Naive thymus-derived CD4-positive, alpha-beta T cell (primary cell): ENCODE measurements around the gene CCDC198. TPM values are rescaled to one million over a fixed set of nuclear protein-coding genes. Genes with fewer than 3 reads are reported as not detected.

Experiments
- ATAC-seq: fragments of 150-1000 bp; cut with Tn5 transposase; 2 replicates; pipeline ENCODE4 v1.10.0; 2021; ENCODE audit warnings: mild to moderate bottlenecking, moderate library complexity
- CTCF ChIA-PET: fragments of 350-600 bp; sonication (Branson Sonifier 250); formaldehyde crosslinking; loops from one replicate; lab custom pipeline; 2021; ENCODE audit warnings: antibody characterized with exemption; lab: Charles Lee
- POLR2A ChIA-PET: fragments of 350-600 bp; sonication (Branson Sonifier 250); formaldehyde crosslinking; loops from one replicate; lab custom pipeline; 2021; ENCODE audit warnings: antibody characterized with exemption, inconsistent platforms; lab: Charles Lee
- DNase-seq, 9 donors: peaks; one replicate each; pipeline versions ENCODE4 v3.0.0 to v3.0.0-alpha.2; 2020 to 2022; ENCODE audit warnings: mixed read lengths in 1 of 9
- H3K27ac ChIP-seq: one replicate; pipeline ENCODE4 v1.7.0; 2013; ENCODE audit warnings: mild to moderate bottlenecking, low read depth, low read length, moderate library complexity
- H3K27me3 ChIP-seq, 2 donors: one replicate each; pipeline ENCODE4 v1.7.0; 2013; ENCODE audit warnings: low read length in 2 of 2, mild to moderate bottlenecking in 2 of 2, moderate library complexity in 2 of 2; ENCODE audit not compliant: control insufficient read depth in 2 of 2, insufficient read depth in 2 of 2
- H3K36me3 ChIP-seq, 3 experiments: 1 replicate in 2 of 3; 2 replicates in 1 of 3; pipeline ENCODE4 v1.7.0; 2013; ENCODE audit warnings: low read length in 3 of 3, mild to moderate bottlenecking in 3 of 3, moderate library complexity in 1 of 3; ENCODE audit not compliant: insufficient read depth in 3 of 3, control insufficient read depth in 2 of 3
- H3K4me1 ChIP-seq, 2 donors: one replicate each; pipeline ENCODE4 v1.7.0; 2013; ENCODE audit warnings: low read length in 2 of 2, mild to moderate bottlenecking in 2 of 2, moderate library complexity in 1 of 2; ENCODE audit not compliant: control insufficient read depth in 2 of 2, insufficient read depth in 2 of 2
- H3K4me3 ChIP-seq: 2 replicates; pipeline ENCODE4 v1.7.0; 2013; ENCODE audit warnings: mild to moderate bottlenecking, low read length
- H3K9me3 ChIP-seq, 3 experiments: 1 replicate in 2 of 3; 2 replicates in 1 of 3; pipeline ENCODE4 v1.7.0; 2013; ENCODE audit warnings: low read length in 3 of 3; ENCODE audit not compliant: control insufficient read depth in 2 of 3
- H3K27ac Mint-ChIP-seq, 9 donors: one replicate each; pipeline ENCODE4 v1.8.0; 2020 to 2022; ENCODE audit warnings: mixed read lengths in 9 of 9, mild to moderate bottlenecking in 8 of 9, moderate library complexity in 5 of 9, inconsistent platforms in 2 of 9
- H3K27me3 Mint-ChIP-seq, 5 donors: one replicate each; pipeline ENCODE4 v1.8.0; 2021 to 2022; ENCODE audit warnings: mixed read lengths in 5 of 5, mild to moderate bottlenecking in 1 of 5
- H3K36me3 Mint-ChIP-seq, 5 donors: one replicate each; pipeline ENCODE4 v1.8.0; 2020 to 2022; ENCODE audit warnings: mixed read lengths in 5 of 5, mild to moderate bottlenecking in 3 of 5, inconsistent platforms in 1 of 5
- H3K4me1 Mint-ChIP-seq, 7 donors: one replicate each; pipeline ENCODE4 v1.8.0; 2020 to 2022; ENCODE audit warnings: mixed read lengths in 7 of 7, mild to moderate bottlenecking in 3 of 7, inconsistent platforms in 1 of 7
- H3K4me3 Mint-ChIP-seq, 10 donors: one replicate each; pipeline ENCODE4 v1.8.0; 2020 to 2022; ENCODE audit warnings: mild to moderate bottlenecking in 10 of 10, mixed read lengths in 10 of 10, moderate library complexity in 6 of 10, inconsistent platforms in 2 of 10
- H3K9me3 Mint-ChIP-seq, 11 donors: one replicate each; pipeline ENCODE4 v1.8.0; 2020 to 2022; ENCODE audit warnings: mixed read lengths in 11 of 11, mild to moderate bottlenecking in 4 of 11, inconsistent platforms in 1 of 11, moderate library complexity in 1 of 11
- intact Hi-C, 2 donors: fragments of 100-400 bp; cut with micrococcal nuclease; formaldehyde crosslinking; loops; one replicate each; pipeline ENCODE4 v1.15.1; 2023
- polyA plus RNA-seq, 2 donors: library from polyadenylated mRNA; unstranded; fragments of 300-500 nt; fragmentation: Illumina TruSeq; gene quantifications; one replicate each; pipeline ENCODE4 v1.2.3, GENCODE V29; 2021
- total RNA-seq, 6 experiments: library from RNA in 5 of 6; stranded (reverse) in 5 of 6; gene quantifications; 1 replicate in 5 of 6; 2 replicates in 1 of 6; pipeline ENCODE4 v1.2.3 and lab custom pipeline; 2021 to 2026

The CCDC198 gene
- total RNA-seq = not detected
- not detected for polyA plus RNA-seq
- not detected for total RNA-seq (lab: John Stamatoyannopoulos, UW)

DNA sequence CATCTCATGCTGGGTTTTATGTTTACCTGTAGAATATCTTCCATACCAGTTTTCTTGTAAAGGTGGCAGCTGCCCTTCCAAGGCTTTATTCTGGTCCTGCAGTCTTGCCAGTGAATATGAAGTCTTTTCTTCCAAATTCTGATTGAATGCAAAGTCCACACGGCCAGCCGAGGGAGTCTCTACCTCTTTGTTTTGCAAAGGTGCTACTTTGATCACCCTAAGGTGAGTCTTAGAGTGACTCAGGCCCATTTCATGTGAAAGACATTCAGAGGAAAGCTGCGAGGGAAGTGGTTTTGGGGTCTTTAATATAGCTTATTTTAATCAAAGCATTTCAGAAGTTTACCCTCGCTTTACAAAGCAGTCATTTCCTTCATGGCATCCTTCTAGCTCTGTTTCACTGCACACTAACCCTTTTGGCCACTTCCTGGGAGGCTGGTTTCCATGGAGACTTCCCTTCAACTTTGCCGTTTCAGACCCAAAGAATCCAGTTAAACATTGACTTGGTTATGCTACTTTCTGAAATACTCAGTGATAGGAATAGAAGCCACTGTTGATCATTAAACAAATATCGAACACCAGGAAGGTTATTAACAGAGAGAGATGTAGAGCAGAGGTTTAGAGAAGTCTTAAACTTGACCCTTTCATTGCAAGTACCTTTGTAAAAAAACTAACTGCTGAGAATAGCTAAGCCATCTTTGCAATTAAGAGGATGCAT lies at the start of gene CCDC198:
TSS of gene CCDC198 (minus strand) at position 391 of the 715 bp plus-strand sequence. CDS start at position 249, 142 bp downstream.
- peaks cover 0 to 3% (median 0%) of the 10 kb centered on the region in 7 donors for H3K4me1 Mint-ChIP-seq
- no peak within 1 kb of the TSS for H3K4me3 Mint-ChIP-seq
- intact Hi-C loops = no loop called here
- Histone ChIP-seq H3K36me3 (no peaks in the 10 kb centered on the region), H3K27me3 (no peaks in the 10 kb centered on the region), H3K27ac (no peak within 1 kb of the TSS), H3K9me3 (no peaks in the 10 kb centered on the region), H3K4me3 (no peak within 1 kb of the TSS), H3K4me1 (no peaks in the 10 kb centered on the region)
- H3K36me3 Mint-ChIP-seq = no peaks in the 10 kb centered on the region
- DNase-seq (no peak), ATAC-seq (no peak)
- H3K9me3 Mint-ChIP-seq = peaks cover 0 to 2% (median 0%) of the 10 kb centered on the region in 11 donors
- H3K27me3 Mint-ChIP-seq = peaks cover 3 to 14% (median 8%) of the 10 kb centered on the region in 5 donors
- ChIA-PET CTCF (no interaction called here), POLR2A (no interaction called here)
- no peak within 1 kb of the TSS for H3K27ac Mint-ChIP-seq

- ATAC-seq (no peak), DNase-seq (no peak)
- intact Hi-C loops = loop anchor here in 1 of 2 donors (2.0 kb wide), 1 partner anchor 540 kb away; no protein-coding TSS in a partner anchor
- Mint-ChIP-seq H3K27ac (no peak overlapping the region), H3K27me3 (peaks cover 0 to 29% (median 14%) of the 10 kb centered on the region in 5 donors), H3K4me1 (no peaks in the 10 kb centered on the region), H3K4me3 (no peak overlapping the region), H3K9me3 (peaks cover 0 to 12% (median 5%) of the 10 kb centered on the region in 11 donors), H3K36me3 (no peaks in the 10 kb centered on the region)
- ChIA-PET POLR2A (no interaction called here), CTCF (no interaction called here)
- H3K4me1 ChIP-seq = no peaks in the 10 kb centered on the region
- no peak overlapping the region for H3K4me3 ChIP-seq
- H3K27me3 ChIP-seq = no peaks in the 10 kb centered on the region
- H3K36me3 ChIP-seq = no peaks in the 10 kb centered on the region
- no peak overlapping the region for H3K27ac ChIP-seq
- no peaks in the 10 kb centered on the region for H3K9me3 ChIP-seq
These were observed 39.6 kb upstream of the CCDC198 start for GRCh38 chr14:57533214-57533613.

DNA sequence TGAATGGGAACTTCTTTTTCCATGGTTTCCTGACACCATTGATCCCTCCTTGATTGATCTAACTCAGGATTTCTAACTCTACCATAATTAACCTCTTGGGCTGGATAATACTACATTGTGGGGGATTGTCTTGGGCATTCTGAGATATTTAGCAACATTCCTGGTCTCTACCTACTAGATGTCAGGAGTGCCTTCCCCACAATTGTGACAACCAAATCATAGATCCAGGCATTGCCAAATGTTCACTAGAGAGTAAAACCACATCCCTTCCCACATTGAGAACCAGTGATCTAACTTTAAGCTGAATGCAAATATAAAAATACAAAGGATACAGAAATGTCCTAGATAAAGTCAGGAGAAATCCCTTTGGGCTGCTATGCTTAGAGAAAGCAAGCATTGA lies 36.9 kb upstream of the CCDC198 start:
- Mint-ChIP-seq H3K4me1 (no peaks in the 10 kb centered on the region), H3K36me3 (peaks cover 0 to 7% (median 0%) of the 10 kb centered on the region in 5 donors), H3K27ac (no peak overlapping the region), H3K9me3 (peaks cover 0 to 24% (median 10%) of the 10 kb centered on the region in 11 donors), H3K27me3 (peaks cover 0 to 39% (median 14%) of the 10 kb centered on the region in 5 donors), H3K4me3 (no peak overlapping the region)
- Histone ChIP-seq H3K4me1 (no peaks in the 10 kb centered on the region), H3K4me3 (no peak overlapping the region), H3K27me3 (no peaks in the 10 kb centered on the region), H3K27ac (no peak overlapping the region), H3K9me3 (peaks cover 0 to 10% (median 0%) of the 10 kb centered on the region in 3 experiments), H3K36me3 (no peaks in the 10 kb centered on the region)
- ATAC-seq (no peak), DNase-seq (no peak)
- intact Hi-C loops = no loop called here
- ChIA-PET POLR2A (no interaction called here), CTCF (no interaction called here)

DNA sequence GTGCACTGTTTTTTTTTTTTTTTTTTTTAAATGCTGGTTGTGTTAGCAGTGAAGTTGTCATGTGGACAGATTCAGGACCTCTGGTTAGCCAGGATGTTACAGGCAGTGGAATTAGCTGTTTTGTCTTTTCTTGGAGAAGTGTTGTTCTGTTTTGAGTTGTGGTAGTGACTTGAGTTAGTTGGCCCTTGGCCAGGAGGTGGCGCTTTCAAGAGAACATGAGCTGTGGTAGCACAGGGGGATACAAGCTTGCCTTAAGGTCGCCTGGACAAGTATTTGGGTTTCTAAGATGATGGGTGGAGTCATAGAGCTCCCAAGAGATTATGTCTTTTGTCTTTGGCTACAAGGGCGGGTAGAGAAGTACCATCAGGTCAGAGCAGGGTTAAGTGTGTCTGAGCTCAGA lies 33.3 kb upstream of the CCDC198 start:
- no peaks in the 10 kb centered on the region for H3K27me3 ChIP-seq
- H3K36me3 Mint-ChIP-seq = peaks cover 0 to 10% (median 0%) of the 10 kb centered on the region in 5 donors
- ATAC-seq = no peak
- no peak overlapping the region for H3K27ac Mint-ChIP-seq
- peaks cover 11 to 60% (median 25%) of the 10 kb centered on the region in 11 donors for H3K9me3 Mint-ChIP-seq
- ChIA-PET CTCF (no interaction called here), POLR2A (no interaction called here)
- no peaks in the 10 kb centered on the region for H3K4me1 ChIP-seq
- no peak overlapping the region for H3K27ac ChIP-seq
- H3K4me1 Mint-ChIP-seq = no peaks in the 10 kb centered on the region
- intact Hi-C loops = no loop called here
- no peak overlapping the region for H3K4me3 ChIP-seq
- peaks cover 0 to 36% (median 14%) of the 10 kb centered on the region in 5 donors for H3K27me3 Mint-ChIP-seq
- H3K4me3 Mint-ChIP-seq = no peak overlapping the region
- no peak for DNase-seq
- no peaks in the 10 kb centered on the region for H3K36me3 ChIP-seq
- peaks cover 0 to 10% (median 0%) of the 10 kb centered on the region in 3 experiments for H3K9me3 ChIP-seq

DNA sequence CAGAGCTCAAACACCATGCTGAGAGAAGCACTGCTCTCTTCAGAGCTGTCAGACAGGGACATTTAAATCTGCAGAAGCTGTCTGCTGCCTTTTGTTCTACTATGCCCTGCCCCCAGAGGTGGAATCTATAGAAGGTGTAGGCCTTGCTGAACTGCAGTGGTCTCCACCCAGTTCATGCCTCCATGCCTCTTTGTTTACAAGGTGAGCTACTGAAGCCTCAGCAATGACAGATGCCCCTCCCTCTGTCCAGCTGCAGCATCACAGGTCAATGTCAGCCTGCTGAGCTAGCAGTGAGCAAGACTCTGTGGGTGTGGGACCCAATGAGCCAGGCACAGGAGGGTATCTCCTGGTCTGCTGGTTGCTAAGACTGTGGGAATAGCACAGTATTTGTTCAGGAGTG lies 25.4 kb upstream of the CCDC198 start:
- Histone ChIP-seq H3K9me3 (no peaks in the 10 kb centered on the region), H3K36me3 (no peaks in the 10 kb centered on the region), H3K4me1 (no peaks in the 10 kb centered on the region), H3K4me3 (no peak overlapping the region), H3K27me3 (no peaks in the 10 kb centered on the region), H3K27ac (no peak overlapping the region)
- Mint-ChIP-seq H3K4me1 (no peaks in the 10 kb centered on the region), H3K36me3 (peaks cover 0 to 10% (median 3%) of the 10 kb centered on the region in 5 donors), H3K27me3 (peaks cover 0 to 14% (median 7%) of the 10 kb centered on the region in 5 donors), H3K9me3 (peaks cover 17 to 85% (median 39%) of the 10 kb centered on the region in 11 donors), H3K27ac (no peak overlapping the region), H3K4me3 (no peak overlapping the region)
- intact Hi-C loops = no loop called here
- ChIA-PET POLR2A (no interaction called here), CTCF (no interaction called here)
- DNase-seq (no peak), ATAC-seq (no peak)

DNA sequence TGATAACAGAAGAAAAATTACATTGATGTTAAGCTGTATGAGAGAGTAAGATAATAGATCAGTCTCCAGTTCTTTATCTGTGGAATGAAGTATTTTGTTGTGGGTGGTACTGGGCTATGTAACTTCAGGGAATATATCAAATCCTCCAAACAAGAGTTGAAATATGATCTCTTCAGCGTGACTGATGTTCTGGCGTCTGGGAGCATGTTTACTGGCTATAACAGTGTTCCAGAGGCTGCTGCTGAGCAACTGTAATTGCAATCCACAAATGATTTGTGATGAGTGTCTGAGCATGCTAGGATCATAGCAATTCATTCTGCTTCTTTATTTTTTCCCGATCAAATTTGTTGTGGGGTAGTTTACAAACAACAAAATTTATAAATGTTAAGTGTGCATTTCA lies 18.6 kb upstream of the CCDC198 start:
- DNase-seq (no peak), ATAC-seq (no peak)
- no peak overlapping the region for H3K4me3 ChIP-seq
- peaks cover 6 to 35% (median 14%) of the 10 kb centered on the region in 11 donors for H3K9me3 Mint-ChIP-seq
- no peaks in the 10 kb centered on the region for H3K36me3 ChIP-seq
- H3K9me3 ChIP-seq = no peaks in the 10 kb centered on the region
- H3K4me1 ChIP-seq = no peaks in the 10 kb centered on the region
- no peaks in the 10 kb centered on the region for H3K27me3 ChIP-seq
- H3K36me3 Mint-ChIP-seq = peaks cover 0 to 5% (median 0%) of the 10 kb centered on the region in 5 donors
- H3K27ac Mint-ChIP-seq = no peak overlapping the region
- no peak overlapping the region for H3K4me3 Mint-ChIP-seq
- no peak overlapping the region for H3K27ac ChIP-seq
- CTCF ChIA-PET = no interaction called here
- intact Hi-C loops = no loop called here
- POLR2A ChIA-PET = no interaction called here
- no peaks in the 10 kb centered on the region for H3K4me1 Mint-ChIP-seq
- peaks cover 0 to 14% (median 7%) of the 10 kb centered on the region in 5 donors for H3K27me3 Mint-ChIP-seq

- no peak for DNase-seq
- ChIA-PET POLR2A (no interaction called here), CTCF (no interaction called here)
- Mint-ChIP-seq H3K27ac (no peak overlapping the region), H3K4me1 (no peaks in the 10 kb centered on the region), H3K36me3 (no peaks in the 10 kb centered on the region), H3K4me3 (no peak overlapping the region), H3K27me3 (peaks cover 0 to 3% (median 0%) of the 10 kb centered on the region in 5 donors), H3K9me3 (peaks cover 0 to 3% (median under 1%) of the 10 kb centered on the region in 11 donors)
- no peak overlapping the region for H3K4me3 ChIP-seq
- no peak overlapping the region for H3K27ac ChIP-seq
- H3K27me3 ChIP-seq = no peaks in the 10 kb centered on the region
- H3K4me1 ChIP-seq = no peaks in the 10 kb centered on the region
- no peaks in the 10 kb centered on the region for H3K9me3 ChIP-seq
- ATAC-seq = no peak
- H3K36me3 ChIP-seq = no peaks in the 10 kb centered on the region
- intact Hi-C loops = no loop called here
These were observed 15.1 kb upstream of the CCDC198 start for GRCh38 chr14:57508756-57509155.
